Aorta (tissue), 5 donors: ENCODE results near the gene ZDHHC20. TPM values are rescaled to one million over a fixed set of nuclear protein-coding genes. Genes with fewer than 3 reads are reported as not detected.
"Not testable (repeated sequence)": the region's sequence is repeated elsewhere in the genome, so short reads cannot be mapped to it uniquely, and the experiment has no call there.

ENCODE experiments used
- ATAC-seq: fragments of 200-7000 bp; cut with Tn5 transposase; one replicate; pipeline ENCODE4 v1.9.1; 2022; ENCODE audit warnings: moderate library complexity; ENCODE audit not compliant: low FRiP score
- DNase-seq, 2 donors: peaks; one replicate each; pipeline ENCODE4 v3.0.0-alpha.2; 2020
- H3K27ac ChIP-seq, 2 donors: one replicate each; pipeline ENCODE4 v1.5.1; 2013; ENCODE audit warnings: low read length in 2 of 2, mild to moderate bottlenecking in 2 of 2, moderate library complexity in 2 of 2, control low read depth in 1 of 2, inconsistent platforms in 1 of 2, low read depth in 1 of 2
- H3K27me3 ChIP-seq, 2 donors: one replicate each; pipeline ENCODE4 v1.6.1; 2013; ENCODE audit warnings: control low read depth in 1 of 2, low read length in 1 of 2, mild to moderate bottlenecking in 1 of 2, moderate library complexity in 1 of 2; ENCODE audit not compliant: insufficient read depth in 2 of 2, control insufficient read depth in 1 of 2
- H3K36me3 ChIP-seq, 2 donors: one replicate each; pipeline ENCODE4 v1.6.1; 2013; ENCODE audit warnings: control low read depth in 1 of 2, low read length in 1 of 2, mild to moderate bottlenecking in 1 of 2; ENCODE audit not compliant: insufficient read depth in 2 of 2, control insufficient read depth in 1 of 2
- H3K4me1 ChIP-seq, 2 donors: one replicate each; pipeline ENCODE4 v1.6.1; 2013; ENCODE audit warnings: low read length in 2 of 2, control low read depth in 1 of 2, mild to moderate bottlenecking in 1 of 2, moderate library complexity in 1 of 2; ENCODE audit not compliant: insufficient read depth in 2 of 2, control insufficient read depth in 1 of 2
- H3K4me3 ChIP-seq, 2 donors: one replicate each; pipeline ENCODE4 v1.5.1; 2013; ENCODE audit warnings: low read length in 2 of 2, control low read depth in 1 of 2, mild to moderate bottlenecking in 1 of 2
- H3K9me3 ChIP-seq: one replicate; pipeline ENCODE4 v1.6.1; 2013; ENCODE audit warnings: mild to moderate bottlenecking, low read length; ENCODE audit not compliant: control insufficient read depth
- whole genome bisulfite sequencing, 2 donors: extraction: QIAGEN DNeasy Blood & Tissue Kit; methylation state at CpG; one replicate each; pipeline ENCODE4 v1.1.7; 2013; 5-methylcytosine and 5-hydroxymethylcytosine counted together
- intact Hi-C, 2 donors: fragments of 100-400 bp; cut with DNase I; formaldehyde crosslinking; loops; one replicate each; pipeline versions ENCODE4 v1.14.2 to v1.15.0; 2022
- polyA plus RNA-seq, 2 donors: library from polyadenylated mRNA; stranded (reverse); fragments of 200-250 nt; gene quantifications; one replicate each; pipeline ENCODE4 v1.2.3, GENCODE V29; 2013
- total RNA-seq, 2 donors: library from RNA; stranded (reverse); fragmentation: NEBNext Ultra II Directional; extraction: Animal tissue kit (Norgen Biotek cat#: 25700); gene quantifications; one replicate each; pipeline ENCODE4 v1.2.1, GENCODE V29; 2021
- donor health status: healthy with polysubstance abuse.
- donor health status: Bipolar disorder and iron deficiency.
- donor health status: DM: no; HTN: no; CAD: no.
- donor health status: DM: no; HTN: no; CAD: no.
- donor health status: DM: yes; HTN: yes; CAD: no.

The ZDHHC20 gene
- total and polyA plus RNA-seq, 4 donors = 18.0 to 55.5 (median 37.7) TPM

- H3K9me3 ChIP-seq = no peaks in the 10 kb centered on the region
- no peak overlapping the region for H3K27ac ChIP-seq
- H3K4me1 ChIP-seq = no peaks in the 10 kb centered on the region
- no peak overlapping the region for H3K4me3 ChIP-seq
- DNase-seq (no peak), ATAC-seq (no peak)
- intact Hi-C loops = no loop called here
- H3K27me3 ChIP-seq = no peaks in the 10 kb centered on the region
- no peaks in the 10 kb centered on the region for H3K36me3 ChIP-seq
- WGBS, 2 donors = 90 to 91% methylated on average over 2 of the region's 2 CpGs
These were observed 31.4 kb downstream of the ZDHHC20 start for GRCh38 chr13:21427741-21428140.

GRCh38 chr13:21426238-21426637 is 32.9 kb downstream of the ZDHHC20 start:
- Histone ChIP-seq H3K27ac (no peak overlapping the region), H3K36me3 (no peaks in the 10 kb centered on the region), H3K9me3 (no peaks in the 10 kb centered on the region), H3K27me3 (no peaks in the 10 kb centered on the region), H3K4me3 (no peak overlapping the region), H3K4me1 (no peaks in the 10 kb centered on the region)
- DNase-seq = no peak
- no peak for ATAC-seq
- intact Hi-C loops = no loop called here
- WGBS, 2 donors = 77 to 79% methylated on average over 1 of the region's 1 CpG

- 39 to 46% methylated on average over 3 of the region's 3 CpGs for WGBS, 2 donors
- intact Hi-C loops = no loop called here
- Histone ChIP-seq H3K9me3 (no peaks in the 10 kb centered on the region), H3K27me3 (no peaks in the 10 kb centered on the region), H3K4me1 (no peaks in the 10 kb centered on the region), H3K4me3 (no peak overlapping the region), H3K27ac (no peak overlapping the region), H3K36me3 (no peaks in the 10 kb centered on the region)
- ATAC-seq (no peak), DNase-seq (no peak)
These were observed 38.4 kb downstream of the ZDHHC20 start for GRCh38 chr13:21420706-21421105.

- DNase-seq (no peak), ATAC-seq (no peak)
- 71 to 80% methylated on average over 1 of the region's 1 CpG for WGBS, 2 donors
- Histone ChIP-seq H3K4me3 (no peak overlapping the region), H3K27ac (no peak overlapping the region), H3K9me3 (no peaks in the 10 kb centered on the region), H3K27me3 (no peaks in the 10 kb centered on the region), H3K36me3 (peaks cover 0 to 9% of the 10 kb centered on the region in 2 donors), H3K4me1 (no peaks in the 10 kb centered on the region)
- intact Hi-C loops = no loop called here
These were observed 46.1 kb downstream of the ZDHHC20 start for GRCh38 chr13:21413013-21413412.

GRCh38 chr13:21410453-21410852 is 48.6 kb downstream of the ZDHHC20 start:
- H3K4me1 ChIP-seq, intact Hi-C loops, H3K4me3 ChIP-seq, ATAC-seq, H3K27ac ChIP-seq, DNase-seq, H3K9me3 ChIP-seq, H3K27me3 ChIP-seq: not testable (repeated sequence)
- H3K36me3 ChIP-seq = peaks cover 0 to 12% of the 10 kb centered on the region in 2 donors
- 52 to 57% methylated on average over 2 of the region's 2 CpGs for WGBS, 2 donors

GRCh38 chr13:21405309-21405708 is 53.8 kb downstream of the ZDHHC20 start:
- DNase-seq (no peak), ATAC-seq (no peak)
- no peaks in the 10 kb centered on the region for H3K9me3 ChIP-seq
- no peak overlapping the region for H3K4me3 ChIP-seq
- no peaks in the 10 kb centered on the region for H3K27me3 ChIP-seq
- no peak overlapping the region for H3K27ac ChIP-seq
- no peaks in the 10 kb centered on the region for H3K4me1 ChIP-seq
- 94 to 95% methylated on average over 1 of the region's 1 CpG for WGBS, 2 donors
- H3K36me3 ChIP-seq = peaks cover 0 to 3% of the 10 kb centered on the region in 2 donors
- intact Hi-C loops = no loop called here

- ATAC-seq (no peak), DNase-seq (no peak)
- no peaks in the 10 kb centered on the region for H3K9me3 ChIP-seq
- 92 to 94% methylated on average over 3 of the region's 3 CpGs for WGBS, 2 donors
- no peaks in the 10 kb centered on the region for H3K4me1 ChIP-seq
- H3K27ac ChIP-seq = no peak overlapping the region
- intact Hi-C loops = no loop called here
- no peaks in the 10 kb centered on the region for H3K27me3 ChIP-seq
- H3K4me3 ChIP-seq = no peak overlapping the region
- H3K36me3 ChIP-seq = peaks cover 0 to 3% of the 10 kb centered on the region in 2 donors
These were observed 56.4 kb downstream of the ZDHHC20 start for GRCh38 chr13:21402586-21403307.

GRCh38 chr13:21399741-21400140 is 59.4 kb downstream of the ZDHHC20 start:
- ATAC-seq = no peak
- no peaks in the 10 kb centered on the region for H3K4me1 ChIP-seq
- 72 to 75% methylated on average over 3 of the region's 3 CpGs for WGBS, 2 donors
- H3K27me3 ChIP-seq = no peaks in the 10 kb centered on the region
- no peaks in the 10 kb centered on the region for H3K36me3 ChIP-seq
- intact Hi-C loops = no loop called here
- no peak for DNase-seq
- H3K9me3 ChIP-seq = no peaks in the 10 kb centered on the region
- no peak overlapping the region for H3K4me3 ChIP-seq
- H3K27ac ChIP-seq = no peak overlapping the region

- no peaks in the 10 kb centered on the region for H3K27me3 ChIP-seq
- ATAC-seq (no peak), DNase-seq (no peak)
- no peak overlapping the region for H3K27ac ChIP-seq
- H3K4me3 ChIP-seq = no peak overlapping the region
- intact Hi-C loops = no loop called here
- WGBS, 2 donors = 86 to 92% methylated on average over 3 of the region's 3 CpGs
- no peaks in the 10 kb centered on the region for H3K4me1 ChIP-seq
- no peaks in the 10 kb centered on the region for H3K9me3 ChIP-seq
- no peaks in the 10 kb centered on the region for H3K36me3 ChIP-seq
These were observed 63.1 kb downstream of the ZDHHC20 start for GRCh38 chr13:21395953-21396352.
